ENCODE data around the gene TNKS1BP1. TPM values are rescaled to one million over a fixed set of nuclear protein-coding genes. Genes with fewer than 3 reads are reported as not detected.

TNKS1BP1 gene
- total and polyA plus RNA-seq, 4 experiments from 2014 or later, result 0.52 to 23.7 (median 10.9) TPM

GRCh38 chr11:57347336-57347735 lies 22.6 kb upstream of the TNKS1BP1 start:
- no peak for DNase-seq
- ChIA-PET POLR2A (ENCODE audit: partially characterized antibody) (no interaction called here), CTCF (ENCODE audit: partially characterized antibody) (interaction anchor here (1.0 to 8.0 kb wide), 12 partner anchors 11 to 454 kb away, joined by 3 to 70 read pairs (median 8); partner anchors contain the start of genes P2RX3 and SSRP1)
- Histone ChIP-seq H3K27ac (ENCODE audit: low read depth, low read length) (no peak overlapping the region), H3K27me3 (ENCODE audit: insufficient read depth, low read length) (no peaks in the 10 kb centered on the region), H3K36me3 (ENCODE audit: insufficient read depth, low read length) (no peaks in the 10 kb centered on the region), H3K4me1 (ENCODE audit: insufficient read depth, low read length) (peaks cover 4% of the 10 kb centered on the region), H3K4me3 (ENCODE audit: low read length in 2 of 2) (no peak overlapping the region), H3K9me3 (ENCODE audit: control insufficient read depth in 1 of 2, low read length in 2 of 2) (no peaks in the 10 kb centered on the region)
- Mint-ChIP-seq H3K4me1 (peaks cover 0 to 5% (median 3%) of the 10 kb centered on the region in 4 donors), H3K27ac (no peak overlapping the region), H3K36me3 (no peaks in the 10 kb centered on the region), H3K9me3 (peaks cover 0 to 2% (median 0%) of the 10 kb centered on the region in 8 donors), H3K4me3 (no peak overlapping the region), H3K27me3 (peaks cover 2% of the 10 kb centered on the region in 2 donors)
- intact Hi-C loops (cut with micrococcal nuclease), result loop anchor here (5.0 to 10.0 kb wide), 6 partner anchors 80 to 1440 kb away; partner anchors contain the start of genes SLC43A3 and UBE2L6

- CTCF ChIA-PET (ENCODE audit: partially characterized antibody), result interaction anchor here (0.6 to 8.0 kb wide), 28 partner anchors 9 to 1411 kb away, joined by 3 to 70 read pairs (median 5); partner anchors contain the start of genes P2RX3, SLC43A3, SSRP1 and TIMM10
- H3K9me3 ChIP-seq (ENCODE audit: control insufficient read depth in 1 of 2, low read length in 2 of 2), result no peaks in the 10 kb centered on the region
- no peaks in the 10 kb centered on the region for H3K36me3 Mint-ChIP-seq
- intact Hi-C loops (cut with micrococcal nuclease), result loop anchor here (1.0 to 10.0 kb wide), 10 partner anchors 82 to 1442 kb away; partner anchors contain the start of genes SLC43A3 and UBE2L6
- H3K27me3 ChIP-seq (ENCODE audit: insufficient read depth, low read length), result no peaks in the 10 kb centered on the region
- no peak overlapping the region for H3K27ac Mint-ChIP-seq
- no peak overlapping the region for H3K4me3 Mint-ChIP-seq
- H3K9me3 Mint-ChIP-seq, result no peaks in the 10 kb centered on the region
- no peak overlapping the region for H3K27ac ChIP-seq (ENCODE audit: low read depth, low read length)
- H3K36me3 ChIP-seq (ENCODE audit: insufficient read depth, low read length), result no peaks in the 10 kb centered on the region
- POLR2A ChIA-PET (ENCODE audit: partially characterized antibody), result interaction anchor here (0.8 to 1.3 kb wide), 4 partner anchors 10 to 148 kb away, joined by 3 to 5 read pairs (median 4); partner anchors contain the start of genes SSRP1 and TNKS1BP1
- H3K4me3 ChIP-seq (ENCODE audit: low read length in 2 of 2), result no peak overlapping the region
- H3K4me1 ChIP-seq (ENCODE audit: insufficient read depth, low read length), result peaks cover 4% of the 10 kb centered on the region
- peaks cover 2% of the 10 kb centered on the region in 2 donors for H3K27me3 Mint-ChIP-seq
- peaks cover 0 to 5% (median 3%) of the 10 kb centered on the region in 4 donors for H3K4me1 Mint-ChIP-seq
- peak; percentile 59 to 74 (median 63) for DNase-seq
Observed at GRCh38 chr11:57345555-57346211, 20.9 kb upstream of the TNKS1BP1 start.

- Mint-ChIP-seq H3K4me3 (no peak overlapping the region), H3K27me3 (peaks cover under 1% of the 10 kb centered on the region in 2 donors), H3K36me3 (no peaks in the 10 kb centered on the region), H3K27ac (no peak overlapping the region), H3K4me1 (peaks cover 0 to 2% (median under 1%) of the 10 kb centered on the region in 4 donors), H3K9me3 (no peaks in the 10 kb centered on the region)
- no peaks in the 10 kb centered on the region for H3K27me3 ChIP-seq (ENCODE audit: insufficient read depth, low read length)
- no peaks in the 10 kb centered on the region for H3K9me3 ChIP-seq (ENCODE audit: control insufficient read depth in 1 of 2, low read length in 2 of 2)
- peaks cover 4% of the 10 kb centered on the region for H3K4me1 ChIP-seq (ENCODE audit: insufficient read depth, low read length)
- H3K36me3 ChIP-seq (ENCODE audit: insufficient read depth, low read length), result no peaks in the 10 kb centered on the region
- POLR2A ChIA-PET (ENCODE audit: partially characterized antibody), result no interaction called here
- no peak for DNase-seq
- H3K27ac ChIP-seq (ENCODE audit: low read depth, low read length), result no peak overlapping the region
- no peak overlapping the region for H3K4me3 ChIP-seq (ENCODE audit: low read length in 2 of 2)
- intact Hi-C loops (cut with micrococcal nuclease), result loop anchor here (1.0 to 10.0 kb wide), 10 partner anchors 82 to 1442 kb away; partner anchors contain the start of genes SLC43A3 and UBE2L6
- CTCF ChIA-PET (ENCODE audit: partially characterized antibody), result interaction anchor here (1.4 to 8.0 kb wide), 9 partner anchors 14 to 1333 kb away, joined by 4 to 70 read pairs (median 22); partner anchors contain the start of gene TIMM10
Observed at GRCh38 chr11:57344826-57345225, 20.1 kb upstream of the TNKS1BP1 start.

GRCh38 chr11:57343825-57344224 lies 19.1 kb upstream of the TNKS1BP1 start:
- H3K4me3 ChIP-seq (ENCODE audit: low read length in 2 of 2), result no peak overlapping the region
- H3K9me3 ChIP-seq (ENCODE audit: control insufficient read depth in 1 of 2, low read length in 2 of 2), result no peaks in the 10 kb centered on the region
- no peaks in the 10 kb centered on the region for H3K27me3 ChIP-seq (ENCODE audit: insufficient read depth, low read length)
- POLR2A ChIA-PET (ENCODE audit: partially characterized antibody), result no interaction called here
- peaks cover 0 to 1% (median 0%) of the 10 kb centered on the region in 4 donors for H3K4me1 Mint-ChIP-seq
- H3K27me3 Mint-ChIP-seq, result no peaks in the 10 kb centered on the region
- H3K9me3 Mint-ChIP-seq, result no peaks in the 10 kb centered on the region
- H3K27ac ChIP-seq (ENCODE audit: low read depth, low read length), result no peak overlapping the region
- peak overlapping the region in 1 of 7 donors; percentile 31 for H3K27ac Mint-ChIP-seq
- intact Hi-C loops (cut with micrococcal nuclease), result loop anchor here (2.0 to 10.0 kb wide), 2 partner anchors 139 to 1331 kb away; no protein-coding TSS in a partner anchor
- no peak overlapping the region for H3K4me3 Mint-ChIP-seq
- CTCF ChIA-PET (ENCODE audit: partially characterized antibody), result interaction anchor here (0.9 to 1.5 kb wide), 5 partner anchors 10 to 1286 kb away, joined by 3 to 6 read pairs (median 4); no protein-coding TSS in a partner anchor
- no peaks in the 10 kb centered on the region for H3K36me3 Mint-ChIP-seq
- peaks cover 4% of the 10 kb centered on the region for H3K4me1 ChIP-seq (ENCODE audit: insufficient read depth, low read length)
- no peak for DNase-seq
- H3K36me3 ChIP-seq (ENCODE audit: insufficient read depth, low read length), result no peaks in the 10 kb centered on the region

- ChIA-PET CTCF (ENCODE audit: partially characterized antibody) (interaction anchor here (0.9 to 1.5 kb wide), 7 partner anchors 11 to 1287 kb away, joined by 3 to 6 read pairs (median 4); no protein-coding TSS in a partner anchor), POLR2A (ENCODE audit: partially characterized antibody) (no interaction called here)
- H3K9me3 ChIP-seq (ENCODE audit: control insufficient read depth in 1 of 2, low read length in 2 of 2), result no peaks in the 10 kb centered on the region
- no peak overlapping the region for H3K4me3 Mint-ChIP-seq
- no peaks in the 10 kb centered on the region for H3K9me3 Mint-ChIP-seq
- no peaks in the 10 kb centered on the region for H3K36me3 ChIP-seq (ENCODE audit: insufficient read depth, low read length)
- no peak overlapping the region for H3K4me3 ChIP-seq (ENCODE audit: low read length in 2 of 2)
- H3K27ac Mint-ChIP-seq, result no peak overlapping the region
- H3K27me3 Mint-ChIP-seq, result no peaks in the 10 kb centered on the region
- H3K4me1 ChIP-seq (ENCODE audit: insufficient read depth, low read length), result peaks cover 4% of the 10 kb centered on the region
- H3K27me3 ChIP-seq (ENCODE audit: insufficient read depth, low read length), result no peaks in the 10 kb centered on the region
- DNase-seq, result no peak
- no peaks in the 10 kb centered on the region for H3K36me3 Mint-ChIP-seq
- peaks cover 0 to 1% (median 0%) of the 10 kb centered on the region in 4 donors for H3K4me1 Mint-ChIP-seq
- intact Hi-C loops (cut with micrococcal nuclease), result loop anchor here (10.0 kb wide), 1 partner anchor 1332 kb away; no protein-coding TSS in a partner anchor
- no peak overlapping the region for H3K27ac ChIP-seq (ENCODE audit: low read depth, low read length)
Observed at GRCh38 chr11:57342702-57343101, 17.9 kb upstream of the TNKS1BP1 start.

GRCh38 chr11:57341250-57341808 lies 16.6 kb upstream of the TNKS1BP1 start:
- H3K27ac ChIP-seq (ENCODE audit: low read depth, low read length), result no peak overlapping the region
- Mint-ChIP-seq H3K27ac (no peak overlapping the region), H3K4me3 (peak overlapping the region in 1 of 8 donors; percentile 34), H3K4me1 (peaks cover 4 to 5% (median 5%) of the 10 kb centered on the region in 4 donors), H3K36me3 (no peaks in the 10 kb centered on the region), H3K27me3 (no peaks in the 10 kb centered on the region), H3K9me3 (no peaks in the 10 kb centered on the region)
- peaks cover 10% of the 10 kb centered on the region for H3K4me1 ChIP-seq (ENCODE audit: insufficient read depth, low read length)
- no peak for DNase-seq
- intact Hi-C loops (cut with micrococcal nuclease), result loop anchor here (10.0 kb wide), 1 partner anchor 1333 kb away; no protein-coding TSS in a partner anchor
- no peaks in the 10 kb centered on the region for H3K27me3 ChIP-seq (ENCODE audit: insufficient read depth, low read length)
- POLR2A ChIA-PET (ENCODE audit: partially characterized antibody), result no interaction called here
- no peaks in the 10 kb centered on the region for H3K36me3 ChIP-seq (ENCODE audit: insufficient read depth, low read length)
- CTCF ChIA-PET (ENCODE audit: partially characterized antibody), result interaction anchor here (1.1 kb wide), 1 partner anchor 116 kb away, joined by 3 read pairs; no protein-coding TSS in a partner anchor
- H3K9me3 ChIP-seq (ENCODE audit: control insufficient read depth in 1 of 2, low read length in 2 of 2), result no peaks in the 10 kb centered on the region
- no peak overlapping the region for H3K4me3 ChIP-seq (ENCODE audit: low read length in 2 of 2)
